ENCODE results near the gene SOCS2. TPM values are rescaled to one million over a fixed set of nuclear protein-coding genes. Genes with fewer than 3 reads are reported as not detected.
"Not testable (repeated sequence)": the region's sequence is repeated elsewhere in the genome, so short reads cannot be mapped to it uniquely, and the experiment has no call there.

SOCS2 gene
- 71.4 TPM for total RNA-seq

- no peak for DNase-seq
Observed at GRCh38 chr12:93571925-93572711, at the start of gene SOCS2. Gene SOCS2, plus strand, starts transcription at chr12:93572675. Its CDS starts 223 bp downstream, at chr12:93572898.

GRCh38 chr12:93524386-93525133, 47.9 kb upstream of the SOCS2 start:
- no peak for DNase-seq

- no peak for DNase-seq
Observed at GRCh38 chr12:93526786-93527428, 45.6 kb upstream of the SOCS2 start.

GRCh38 chr12:93530358-93530757, 42.1 kb upstream of the SOCS2 start:
- DNase-seq = no peak

GRCh38 chr12:93533310-93533709, 39.2 kb upstream of the SOCS2 start:
- DNase-seq = no peak

- DNase-seq = no peak
Observed at GRCh38 chr12:93536111-93536765, 36.2 kb upstream of the SOCS2 start.

GRCh38 chr12:93536766-93537488, 35.5 kb upstream of the SOCS2 start:
- no peak for DNase-seq

GRCh38 chr12:93537769-93538168, 34.7 kb upstream of the SOCS2 start:
- DNase-seq = no peak

GRCh38 chr12:93539821-93540220, 32.7 kb upstream of the SOCS2 start:
- DNase-seq = no peak

- DNase-seq = no peak
Observed at GRCh38 chr12:93540466-93540865, 32.0 kb upstream of the SOCS2 start.

GRCh38 chr12:93541578-93542225, 30.8 kb upstream of the SOCS2 start:
- DNase-seq = no peak

- no peak for DNase-seq
Observed at GRCh38 chr12:93547778-93548177, 24.7 kb upstream of the SOCS2 start.

- DNase-seq = no peak
Observed at GRCh38 chr12:93549174-93549573, 23.3 kb upstream of the SOCS2 start.

- no peak for DNase-seq
Observed at GRCh38 chr12:93550748-93551611, 21.5 kb upstream of the SOCS2 start.

- no peak for DNase-seq
Observed at GRCh38 chr12:93552427-93552826, 20.0 kb upstream of the SOCS2 start.

- DNase-seq = not testable (repeated sequence)
Observed at GRCh38 chr12:93557879-93558278, 14.6 kb upstream of the SOCS2 start.

GRCh38 chr12:93558685-93559084, 13.8 kb upstream of the SOCS2 start:
- not testable (repeated sequence) for DNase-seq

- no peak for DNase-seq
Observed at GRCh38 chr12:93563807-93564538, 8.5 kb upstream of the SOCS2 start.

- DNase-seq = no peak
Observed at GRCh38 chr12:93565760-93566159, 6.7 kb upstream of the SOCS2 start.

GRCh38 chr12:93567174-93567573, 5.3 kb upstream of the SOCS2 start:
- DNase-seq = no peak

All from occipital lobe (tissue), 2 donors.